Measurements from ENCODE around the gene RAC3. TPM values are rescaled to one million over a fixed set of nuclear protein-coding genes. Genes with fewer than 3 reads are reported as not detected.

Gene RAC3
- total and polyA plus RNA-seq, 3 donors from 2014 or later = 42.3 to 102 (median 74.3) TPM

DNA sequence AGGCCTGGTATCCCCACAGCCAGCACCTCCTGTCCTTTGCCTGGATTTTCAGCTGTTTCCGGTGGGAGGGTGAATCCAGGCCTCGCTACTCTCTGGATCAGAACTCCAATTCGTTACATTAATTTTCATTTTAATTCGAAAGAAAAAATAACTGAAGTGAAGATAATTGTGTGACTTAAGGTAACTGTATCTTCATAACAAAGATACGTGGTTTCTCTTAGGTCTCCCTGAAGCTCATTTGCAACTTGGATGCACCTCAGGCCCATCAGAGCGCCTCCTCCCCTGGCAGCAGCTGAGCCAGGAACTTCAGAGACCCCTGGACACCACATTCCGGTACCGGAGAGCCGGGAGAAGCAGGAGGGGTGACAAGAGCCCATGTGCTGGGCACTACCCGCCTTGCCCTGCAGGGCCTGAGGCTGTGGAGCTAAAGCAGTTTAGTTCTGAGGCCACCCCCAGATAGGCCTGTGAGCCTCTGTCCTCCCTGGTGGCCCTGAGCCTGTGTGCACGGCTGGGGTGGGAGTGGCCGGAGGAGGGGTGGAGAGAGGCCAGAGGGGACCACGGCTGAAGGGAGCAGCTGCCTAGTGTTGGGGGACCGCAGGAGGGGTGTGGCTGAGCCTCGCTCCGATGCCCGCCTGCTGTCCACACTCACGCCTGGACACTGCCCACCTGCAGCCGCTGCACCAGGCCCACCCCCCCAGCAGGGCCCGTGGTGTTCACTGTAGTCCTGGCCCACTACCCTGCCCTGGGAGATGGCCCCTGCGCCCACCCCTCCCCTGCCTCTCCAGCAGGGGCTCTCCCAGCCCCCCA lies 45.5 kb downstream of the RAC3 start:
- H3K27ac ChIP-seq = peak overlapping the region in 1 of 2 donors; percentile 16
- 46 to 65% methylated on average over 12 to 18 of the region's 21 CpGs for WGBS, 2 donors
- intact Hi-C loops (cut with DNase I; ENCODE audit: low total_unique reads) = no loop called here
- no peak for DNase-seq
- no peak overlapping the region for H3K4me3 ChIP-seq
- H3K27me3 ChIP-seq = no peaks in the 10 kb centered on the region
- no peaks in the 10 kb centered on the region for H3K36me3 ChIP-seq (ENCODE audit: low read depth, missing control alignments)
- no peak for TF ChIP-seq POLR2A (IDR thresholded peaks at IDR 0.05)
- TF ChIP-seq, protein P1, sequence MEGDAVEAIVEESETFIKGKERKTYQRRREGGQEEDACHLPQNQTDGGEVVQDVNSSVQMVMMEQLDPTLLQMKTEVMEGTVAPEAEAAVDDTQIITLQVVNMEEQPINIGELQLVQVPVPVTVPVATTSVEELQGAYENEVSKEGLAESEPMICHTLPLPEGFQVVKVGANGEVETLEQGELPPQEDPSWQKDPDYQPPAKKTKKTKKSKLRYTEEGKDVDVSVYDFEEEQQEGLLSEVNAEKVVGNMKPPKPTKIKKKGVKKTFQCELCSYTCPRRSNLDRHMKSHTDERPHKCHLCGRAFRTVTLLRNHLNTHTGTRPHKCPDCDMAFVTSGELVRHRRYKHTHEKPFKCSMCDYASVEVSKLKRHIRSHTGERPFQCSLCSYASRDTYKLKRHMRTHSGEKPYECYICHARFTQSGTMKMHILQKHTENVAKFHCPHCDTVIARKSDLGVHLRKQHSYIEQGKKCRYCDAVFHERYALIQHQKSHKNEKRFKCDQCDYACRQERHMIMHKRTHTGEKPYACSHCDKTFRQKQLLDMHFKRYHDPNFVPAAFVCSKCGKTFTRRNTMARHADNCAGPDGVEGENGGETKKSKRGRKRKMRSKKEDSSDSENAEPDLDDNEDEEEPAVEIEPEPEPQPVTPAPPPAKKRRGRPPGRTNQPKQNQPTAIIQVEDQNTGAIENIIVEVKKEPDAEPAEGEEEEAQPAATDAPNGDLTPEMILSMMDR (IDR thresholded peaks at IDR 0.05) = peak in 2 of 3 experiments; percentile 10 to 14
- peaks cover 22% of the 10 kb centered on the region for H3K4me1 ChIP-seq
- H3K9me3 ChIP-seq = no peaks in the 10 kb centered on the region

GRCh38 chr17:82077617-82078358 lies 46.3 kb downstream of the RAC3 start:
- Histone ChIP-seq H3K27me3 (no peaks in the 10 kb centered on the region), H3K4me3 (no peak overlapping the region), H3K9me3 (no peaks in the 10 kb centered on the region), H3K4me1 (peaks cover 22% of the 10 kb centered on the region), H3K27ac (peak overlapping the region in 1 of 2 donors; percentile 21), H3K36me3 (ENCODE audit: low read depth, missing control alignments) (no peaks in the 10 kb centered on the region)
- WGBS, 2 donors = 56 to 61% methylated on average over 21 to 28 of the region's 28 CpGs
- intact Hi-C loops (cut with DNase I; ENCODE audit: low total_unique reads) = no loop called here
- TF ChIP-seq, protein P1 (IDR thresholded peaks at IDR 0.05) = no peak
- TF ChIP-seq POLR2A (IDR thresholded peaks at IDR 0.05) = no peak
- DNase-seq = peak; percentile 74

GRCh38 chr17:82078433-82078832 lies 47.0 kb downstream of the RAC3 start:
- no peak overlapping the region for H3K4me3 ChIP-seq
- no peaks in the 10 kb centered on the region for H3K27me3 ChIP-seq
- peak overlapping the region in 1 of 2 donors; percentile 21 for H3K27ac ChIP-seq
- 89 to 91% methylated on average over 9 to 18 of the region's 18 CpGs for WGBS, 2 donors
- TF ChIP-seq, protein P1 (IDR thresholded peaks at IDR 0.05) = no peak
- DNase-seq = no peak
- H3K9me3 ChIP-seq = no peaks in the 10 kb centered on the region
- peaks cover 22% of the 10 kb centered on the region for H3K4me1 ChIP-seq
- intact Hi-C loops (cut with DNase I; ENCODE audit: low total_unique reads) = no loop called here
- no peaks in the 10 kb centered on the region for H3K36me3 ChIP-seq (ENCODE audit: low read depth, missing control alignments)

- H3K4me1 ChIP-seq = peaks cover 22% of the 10 kb centered on the region
- no peak overlapping the region for H3K4me3 ChIP-seq
- H3K36me3 ChIP-seq (ENCODE audit: low read depth, missing control alignments) = no peaks in the 10 kb centered on the region
- no peak for DNase-seq
- 93 to 96% methylated on average over 32 to 47 of the region's 47 CpGs for WGBS, 2 donors
- no peaks in the 10 kb centered on the region for H3K9me3 ChIP-seq
- no peak for TF ChIP-seq POLR2A (IDR thresholded peaks at IDR 0.05)
- TF ChIP-seq, protein P1 (IDR thresholded peaks at IDR 0.05) = no peak
- no peaks in the 10 kb centered on the region for H3K27me3 ChIP-seq
- intact Hi-C loops (cut with DNase I; ENCODE audit: low total_unique reads) = no loop called here
- no peak overlapping the region for H3K27ac ChIP-seq
These were observed 47.7 kb downstream of the RAC3 start for GRCh38 chr17:82079001-82079677.

Data from testis (tissue), 3 donors.